HEK293 (cell line): ENCODE measurements around the gene JAKMIP1.

Experiments used
- CTCF ChIP-seq: fragments of 450-650 bp; formaldehyde crosslinking; IDR thresholded peaks from 2 replicates; pipeline ENCODE4 v1.5.1; 2016; ENCODE audit warnings: missing biosample characterization, missing genetic modification characterization
- ZEB2 ChIP-seq: fragments of 450-650 bp; formaldehyde crosslinking; IDR thresholded peaks from 2 replicates; pipeline ENCODE4 v1.5.1; 2016; ENCODE audit warnings: missing biosample characterization, missing genetic modification characterization

GRCh38 chr4:6137747-6138135 is 62.6 kb downstream of the JAKMIP1 start:
- no peak for TF ChIP-seq CTCF
- no peak for TF ChIP-seq ZEB2 (tag by site-specific recombination)
